LNCAP (cell line): Measurements from ENCODE around the gene FANCC.
A peak's percentile ranks its signal among the peaks of the same experiment; 100 is the strongest.

ENCODE experiments used
- TF ChIP-seq, protein P1 (sequence below): fragments of 450-650 bp; IDR thresholded peaks from 2 replicates; pipeline ENCODE4 v1.5.1; 2017; ENCODE audit warnings: mild to moderate bottlenecking

Gene FANCC

DNA sequence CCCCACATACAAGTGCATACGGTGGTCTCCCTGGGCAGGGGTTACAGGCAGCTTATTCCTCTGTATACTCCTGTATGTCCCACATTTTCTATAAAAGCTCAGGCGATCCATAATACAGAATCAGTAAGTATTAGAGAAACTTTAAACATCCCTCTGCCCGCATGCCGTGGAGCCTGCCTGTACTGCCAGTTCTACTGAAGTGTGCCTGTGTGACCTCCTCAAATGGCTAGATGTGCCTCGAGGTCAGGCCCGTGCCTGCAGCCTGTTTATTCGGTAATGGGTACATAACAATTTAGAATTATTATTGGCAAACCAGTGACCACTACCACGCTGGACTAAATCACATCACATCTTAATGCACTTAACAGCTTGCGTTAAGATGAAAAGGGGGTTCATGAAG, 190.8 kb downstream of the FANCC start:
- TF ChIP-seq, protein P1, sequence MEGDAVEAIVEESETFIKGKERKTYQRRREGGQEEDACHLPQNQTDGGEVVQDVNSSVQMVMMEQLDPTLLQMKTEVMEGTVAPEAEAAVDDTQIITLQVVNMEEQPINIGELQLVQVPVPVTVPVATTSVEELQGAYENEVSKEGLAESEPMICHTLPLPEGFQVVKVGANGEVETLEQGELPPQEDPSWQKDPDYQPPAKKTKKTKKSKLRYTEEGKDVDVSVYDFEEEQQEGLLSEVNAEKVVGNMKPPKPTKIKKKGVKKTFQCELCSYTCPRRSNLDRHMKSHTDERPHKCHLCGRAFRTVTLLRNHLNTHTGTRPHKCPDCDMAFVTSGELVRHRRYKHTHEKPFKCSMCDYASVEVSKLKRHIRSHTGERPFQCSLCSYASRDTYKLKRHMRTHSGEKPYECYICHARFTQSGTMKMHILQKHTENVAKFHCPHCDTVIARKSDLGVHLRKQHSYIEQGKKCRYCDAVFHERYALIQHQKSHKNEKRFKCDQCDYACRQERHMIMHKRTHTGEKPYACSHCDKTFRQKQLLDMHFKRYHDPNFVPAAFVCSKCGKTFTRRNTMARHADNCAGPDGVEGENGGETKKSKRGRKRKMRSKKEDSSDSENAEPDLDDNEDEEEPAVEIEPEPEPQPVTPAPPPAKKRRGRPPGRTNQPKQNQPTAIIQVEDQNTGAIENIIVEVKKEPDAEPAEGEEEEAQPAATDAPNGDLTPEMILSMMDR: no peak

GRCh38 chr9:95125652-95126051, 191.9 kb downstream of the FANCC start:
- TF ChIP-seq, protein P1: no peak

- TF ChIP-seq, protein P1: peak; percentile 31
Observed at GRCh38 chr9:95124582-95125367, 192.7 kb downstream of the FANCC start.

DNA sequence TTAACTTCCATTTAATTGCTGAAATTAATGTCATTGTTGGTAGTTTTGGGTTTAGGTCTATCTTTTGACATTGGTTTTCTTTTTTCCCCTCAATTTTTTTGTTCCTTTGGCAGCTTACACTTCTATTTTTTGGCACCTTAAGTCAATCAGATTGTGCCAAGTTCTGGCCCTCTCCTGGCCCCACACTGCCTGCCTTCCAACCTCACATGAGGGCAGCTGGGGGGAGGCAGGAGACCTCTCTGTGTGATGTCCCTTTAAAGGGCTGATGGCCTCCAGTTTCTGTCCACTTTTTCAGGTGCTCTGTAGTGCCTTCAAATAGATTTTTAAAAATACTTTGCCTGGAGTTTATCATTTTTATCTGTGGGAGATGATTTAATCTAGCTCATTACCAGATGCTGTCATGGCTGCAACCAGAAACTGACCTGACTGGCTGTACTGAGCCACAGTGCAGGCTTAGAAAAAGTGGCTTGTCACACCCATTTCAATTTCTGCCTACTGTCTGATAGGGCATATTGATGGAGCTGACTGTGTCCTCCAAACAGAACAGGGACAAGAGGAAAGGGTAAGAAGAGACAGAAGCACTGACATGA, 196.6 kb downstream of the FANCC start:
- TF ChIP-seq, protein P1: no peak

- TF ChIP-seq, protein P1: no peak
Observed at GRCh38 chr9:95118596-95118995, 198.9 kb downstream of the FANCC start.

- TF ChIP-seq, protein P1: no peak
Observed at GRCh38 chr9:95116808-95117204, 200.7 kb downstream of the FANCC start.

GRCh38 chr9:95116002-95116807, 201.3 kb downstream of the FANCC start:
- TF ChIP-seq, protein P1: peak; percentile 96
